Activated T-cell treated with anti-CD3 and anti-CD28 coated beads for 24 hours (primary cell): ENCODE measurements around the gene CAVIN2.

Experiments used
- DNase-seq: peaks from one replicate; pipeline ENCODE4 v3.0.0-alpha.2; 2020; ENCODE audit warnings: low read depth

CAVIN2 gene

DNA sequence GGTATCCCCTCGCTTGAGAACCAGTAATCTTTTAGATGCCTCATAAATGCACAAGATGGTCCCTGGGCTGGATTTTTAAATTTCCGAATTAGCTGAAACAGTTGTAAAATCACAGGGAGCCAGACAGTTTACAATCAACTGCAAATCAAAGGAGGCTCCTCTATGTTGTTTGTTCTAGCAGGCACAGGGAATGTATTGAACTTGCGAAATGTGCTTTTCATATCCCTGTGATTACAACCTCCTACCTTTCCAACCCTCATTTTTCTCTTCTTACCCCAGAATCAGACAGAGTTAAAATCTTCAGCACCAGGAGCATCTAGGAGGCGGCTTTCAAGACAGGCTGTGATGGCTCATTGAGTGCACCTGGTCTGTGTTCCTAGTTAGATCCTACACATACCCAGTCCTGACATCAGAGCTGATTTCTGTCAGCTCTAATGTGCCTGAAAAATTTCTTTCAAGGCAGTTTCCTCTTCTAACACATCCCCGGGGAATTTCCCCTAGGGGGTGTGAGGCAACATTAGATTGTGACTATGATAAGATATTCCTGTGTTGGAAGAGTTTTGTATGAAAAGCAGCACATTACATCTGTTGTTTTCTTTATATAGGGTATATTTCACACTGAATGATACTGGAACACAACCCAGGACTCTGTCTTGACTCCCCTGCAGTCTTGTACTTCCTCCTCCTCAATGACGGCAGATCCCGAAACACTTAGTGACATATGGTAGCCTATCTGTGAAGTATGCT lies 17.9 kb upstream of the CAVIN2 start:
- no peak for DNase-seq

DNA sequence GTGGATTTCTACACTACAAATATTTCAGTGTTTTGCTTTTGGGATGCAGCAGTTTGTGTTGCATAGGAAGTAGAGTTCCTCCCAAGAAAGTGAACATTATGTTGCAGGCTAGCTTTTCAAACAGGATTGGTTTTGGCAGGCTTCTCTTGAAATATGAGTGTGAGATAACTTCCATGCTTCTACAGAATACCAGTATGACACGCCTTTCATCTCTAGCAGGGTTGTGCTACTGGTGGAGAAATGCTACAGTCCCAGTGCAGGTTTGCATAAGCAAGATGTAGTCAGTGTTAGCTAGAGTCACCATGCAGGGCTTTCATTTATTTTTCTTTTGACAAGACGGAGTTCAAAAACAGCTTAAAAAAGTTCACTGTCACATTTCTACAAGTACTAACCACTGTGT lies 17.1 kb upstream of the CAVIN2 start:
- DNase-seq: no peak

DNA sequence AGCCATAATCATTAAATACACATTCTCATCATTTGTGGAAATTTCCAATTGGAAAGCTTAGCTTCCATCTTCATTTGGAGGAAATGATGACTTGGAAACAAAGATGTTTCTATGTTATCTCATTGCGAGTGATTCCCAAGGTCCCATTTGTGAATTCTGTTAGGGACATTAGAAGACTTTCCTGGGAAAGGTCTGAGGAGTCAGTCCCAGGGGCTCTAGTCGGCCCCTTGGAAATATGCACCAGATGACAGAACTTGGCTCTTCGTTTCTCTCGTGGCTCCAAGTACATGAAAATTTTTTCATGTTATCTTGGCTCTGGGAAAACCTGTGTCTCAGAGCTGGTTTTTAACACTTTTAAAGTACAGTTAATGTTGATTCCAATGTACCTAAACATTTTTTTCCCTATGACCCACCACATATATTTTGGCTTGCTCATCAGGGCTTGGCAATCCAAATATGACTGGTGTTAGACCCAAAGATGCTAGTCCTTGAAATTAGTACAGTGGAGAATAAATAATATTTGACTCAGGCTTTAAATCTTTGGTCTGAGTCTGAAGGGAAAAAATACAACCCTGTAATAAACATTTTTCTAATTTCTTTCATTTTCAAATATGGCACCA lies 15.4 kb upstream of the CAVIN2 start:
- DNase-seq: no peak

DNA sequence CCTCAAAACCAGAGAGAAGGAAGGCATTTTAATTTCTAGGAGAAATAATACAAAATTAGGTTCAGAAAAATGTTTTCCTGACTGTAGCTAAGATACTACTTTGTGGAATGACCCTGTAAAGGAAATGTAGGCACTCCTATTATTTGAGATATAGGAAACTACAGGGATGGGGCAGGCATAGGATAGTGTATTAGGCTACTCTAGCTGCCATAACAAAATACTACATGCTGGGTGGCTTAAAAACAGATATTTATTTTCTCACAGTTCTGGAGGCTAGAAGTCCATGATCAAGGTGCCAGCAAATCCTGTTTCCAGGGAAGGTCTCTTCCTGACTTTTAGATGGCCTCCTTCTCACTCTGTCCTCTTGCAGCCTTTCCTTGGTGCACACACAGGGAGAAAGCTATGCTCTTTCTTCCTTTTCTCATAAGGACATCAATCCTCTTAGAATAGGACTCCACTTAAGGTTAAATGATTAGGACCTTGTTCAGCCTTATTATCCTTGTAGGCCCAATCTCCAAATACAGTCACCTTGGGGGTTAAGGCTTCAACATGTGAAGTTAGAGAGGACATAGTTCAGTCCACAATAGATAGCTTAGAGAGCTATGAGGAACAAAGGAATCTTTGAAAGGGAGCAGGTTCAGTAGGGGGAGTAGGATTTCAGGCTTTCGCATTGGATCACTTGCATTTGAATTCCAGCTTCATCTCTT lies 14.0 kb upstream of the CAVIN2 start:
- DNase-seq: no peak

DNA sequence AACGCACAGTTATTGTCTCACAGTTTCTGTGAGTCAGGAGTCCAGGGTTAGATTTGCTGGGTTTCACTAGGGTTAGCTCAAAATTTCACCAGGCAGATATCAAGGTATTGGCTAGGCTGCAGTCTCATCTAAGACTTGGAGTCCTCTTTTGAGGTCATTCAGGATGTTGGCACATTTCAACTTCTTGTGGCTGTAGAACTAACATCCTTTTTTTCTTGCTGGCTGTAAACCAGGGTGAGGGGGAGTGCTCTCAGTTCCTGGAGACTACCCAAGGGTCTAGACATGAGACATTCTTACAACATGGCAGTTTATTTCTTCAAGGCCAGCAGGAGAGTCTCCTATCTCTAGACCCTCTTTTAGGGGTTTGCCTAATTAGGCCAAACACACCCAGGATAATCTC lies 12.8 kb upstream of the CAVIN2 start:
- no peak for DNase-seq

DNA sequence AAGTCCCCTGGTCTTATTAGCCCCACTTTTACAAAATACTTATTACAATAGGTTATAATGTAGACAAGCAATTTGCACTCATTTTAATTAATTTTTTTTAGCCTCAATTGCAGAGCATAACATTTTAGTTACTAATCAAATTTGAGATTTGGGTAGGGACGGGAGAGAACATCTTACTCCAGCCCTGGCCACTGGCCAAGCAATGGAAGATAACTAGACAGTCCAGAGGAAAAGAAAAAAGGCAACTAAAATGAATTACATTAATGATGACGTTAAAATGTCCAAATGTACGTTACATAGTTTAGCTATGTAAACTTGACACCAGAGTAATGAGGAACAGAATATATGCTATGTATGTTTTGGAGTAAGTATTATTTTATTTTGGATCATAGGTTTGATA lies 11.0 kb upstream of the CAVIN2 start:
- DNase-seq: no peak

DNA sequence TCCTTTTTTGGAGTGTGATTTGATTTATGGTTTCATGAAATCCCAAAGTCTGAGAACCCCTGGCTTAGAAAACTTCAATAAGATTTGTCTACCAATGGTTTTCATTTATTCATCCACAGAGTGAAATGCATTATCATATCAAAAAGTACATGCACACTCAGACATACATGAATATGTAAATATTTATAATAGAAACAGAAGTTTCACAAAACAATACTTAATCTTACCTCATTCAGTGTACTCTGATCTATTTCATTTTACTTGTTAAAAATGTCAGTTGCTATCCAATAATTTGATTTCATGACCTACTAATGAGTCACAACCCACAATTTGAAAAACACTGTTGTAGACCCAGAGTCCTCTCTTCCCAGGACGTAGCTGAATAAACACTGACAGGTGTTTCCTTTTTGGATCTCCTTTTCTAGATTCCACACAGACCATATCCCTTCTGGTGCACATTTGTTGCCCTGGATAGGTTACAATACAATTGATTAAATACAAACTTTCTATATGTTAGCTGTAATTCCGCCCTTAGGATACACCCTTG lies 10.4 kb upstream of the CAVIN2 start:
- no peak for DNase-seq

DNA sequence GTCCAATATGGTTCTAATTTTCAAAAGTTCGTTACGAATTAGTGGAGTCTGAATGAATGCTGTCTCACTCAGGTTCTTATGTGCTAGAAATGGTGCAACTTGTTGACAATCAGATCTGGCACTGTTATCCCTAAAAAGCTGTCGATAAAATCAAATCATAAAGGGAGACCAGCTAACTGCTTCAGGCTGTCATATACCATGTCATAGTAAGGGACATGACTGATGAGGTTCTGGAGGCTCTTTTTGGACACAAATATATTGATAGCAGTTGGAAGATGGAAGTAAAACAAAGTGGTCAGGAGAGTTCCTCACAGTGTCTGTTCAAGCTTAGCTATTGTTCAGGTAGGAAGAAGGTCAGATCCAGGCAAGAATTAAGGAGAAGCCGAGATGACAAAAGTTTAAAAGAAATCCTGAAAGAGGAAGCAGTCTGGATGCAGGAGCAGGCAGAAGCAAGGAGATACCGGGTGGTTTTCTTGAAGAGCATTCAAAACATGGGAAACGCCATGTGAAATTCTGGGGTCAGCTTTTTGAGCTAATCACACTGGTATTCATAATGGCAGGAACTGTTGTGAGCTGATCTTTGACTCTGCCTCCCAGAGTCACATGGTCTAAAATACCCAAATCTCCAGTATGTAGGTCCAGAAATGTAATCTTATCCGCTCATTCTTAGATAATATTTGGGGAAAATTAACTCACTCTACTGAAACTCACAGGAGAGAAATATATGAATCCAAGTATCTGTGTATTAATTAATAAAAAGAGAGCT lies 9.4 kb upstream of the CAVIN2 start:
- no peak for DNase-seq

DNA sequence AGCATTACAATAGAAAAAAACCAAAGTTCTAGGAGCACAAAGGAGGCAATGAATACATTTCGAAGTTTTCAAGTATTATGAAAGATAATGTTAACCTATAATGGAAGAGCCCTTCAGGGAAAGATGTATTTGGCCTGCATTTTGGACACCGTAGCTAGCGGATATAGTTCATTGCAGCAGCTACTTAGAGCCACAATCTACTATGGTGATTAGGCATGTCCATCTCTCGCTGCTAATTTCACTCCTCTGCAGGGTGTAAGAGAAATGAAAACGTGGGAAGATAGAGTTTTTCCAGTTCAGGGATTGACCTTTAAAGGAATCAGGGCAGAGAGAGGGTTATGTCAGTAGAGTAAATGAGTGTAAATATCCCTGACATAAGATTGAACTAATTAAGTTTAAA lies 8.5 kb upstream of the CAVIN2 start:
- no peak for DNase-seq

DNA sequence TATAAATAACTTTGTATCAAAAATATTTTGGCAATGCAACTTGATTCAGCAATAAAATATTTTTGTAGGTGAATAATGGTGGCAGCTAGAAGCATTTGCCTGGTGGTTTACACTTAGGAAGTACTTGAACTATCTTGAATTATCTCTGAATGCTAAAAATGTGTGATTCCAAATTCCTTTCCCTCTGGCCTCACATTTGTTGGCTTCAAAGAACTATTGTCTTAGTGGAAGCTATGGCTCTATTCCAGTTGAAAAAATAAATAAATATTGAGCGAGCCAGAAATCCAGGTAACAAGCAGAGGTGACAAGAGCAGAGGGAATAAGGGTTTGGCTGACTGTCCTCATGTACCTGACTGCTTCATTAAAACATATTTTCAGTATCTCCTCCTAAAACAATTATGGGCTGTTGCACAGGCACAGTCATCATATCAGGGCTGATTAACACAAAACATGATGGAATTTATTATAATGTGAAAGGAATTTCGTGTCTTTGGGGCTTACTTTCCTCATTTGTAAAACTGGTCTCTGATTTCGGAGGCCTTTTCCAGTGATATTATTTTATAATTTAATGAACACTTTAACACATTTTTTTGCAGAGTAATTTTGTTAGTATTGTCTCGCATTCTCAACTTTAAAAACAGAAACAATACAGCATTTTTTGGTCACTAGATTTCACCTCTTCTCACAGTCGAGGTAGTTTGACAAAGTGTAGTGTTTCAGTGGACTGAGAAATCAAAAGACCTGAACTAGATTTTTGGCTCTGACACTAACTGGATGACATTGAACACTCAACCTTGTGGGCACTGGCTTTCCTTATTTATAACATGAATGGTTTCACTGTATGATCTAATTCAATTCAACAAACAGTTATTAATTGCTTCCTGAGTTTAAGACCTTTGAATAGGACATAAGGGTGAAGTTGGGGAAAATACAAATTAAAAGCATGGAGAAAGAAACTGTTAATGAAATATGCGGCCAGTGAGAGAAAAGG lies 7.8 kb upstream of the CAVIN2 start:
- DNase-seq: no peak

DNA sequence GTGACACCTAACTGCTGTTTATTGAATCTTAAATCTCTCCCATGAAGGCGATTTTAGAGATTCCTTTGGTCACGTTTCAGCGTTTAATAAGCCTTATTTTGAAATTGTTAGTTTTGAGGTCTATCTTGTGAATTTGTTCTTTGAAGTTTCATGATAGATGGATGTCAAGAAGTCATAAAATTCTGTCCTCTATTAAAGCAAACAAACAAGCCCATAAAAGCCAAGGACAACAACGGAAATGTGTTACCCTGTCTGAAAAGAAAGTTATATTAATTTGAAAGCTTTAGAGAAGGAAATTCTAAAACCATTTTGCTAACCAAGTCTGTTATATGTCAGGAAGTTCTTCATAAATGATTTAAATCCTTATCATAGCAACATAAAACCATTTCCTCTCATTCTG lies 7.0 kb upstream of the CAVIN2 start:
- DNase-seq: no peak

DNA sequence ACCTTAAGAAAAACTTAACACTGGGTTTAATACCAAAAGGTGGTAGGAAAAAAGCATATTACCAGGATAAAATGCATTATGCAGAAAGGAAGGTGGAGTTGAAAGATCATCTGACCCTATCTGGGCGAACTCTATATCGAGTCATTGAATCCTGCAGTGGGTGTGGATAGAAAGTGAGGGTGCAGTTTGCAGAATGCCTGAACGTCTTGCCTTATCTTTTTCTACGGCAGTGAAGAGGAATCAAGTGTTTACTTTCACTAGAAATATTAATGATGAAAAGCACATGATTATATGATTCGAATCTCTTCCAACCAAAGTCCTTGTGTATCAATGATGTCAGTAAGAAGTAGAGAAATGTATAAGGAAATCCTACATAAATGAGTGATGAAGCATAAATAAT lies 4.3 kb upstream of the CAVIN2 start:
- no peak for DNase-seq

DNA sequence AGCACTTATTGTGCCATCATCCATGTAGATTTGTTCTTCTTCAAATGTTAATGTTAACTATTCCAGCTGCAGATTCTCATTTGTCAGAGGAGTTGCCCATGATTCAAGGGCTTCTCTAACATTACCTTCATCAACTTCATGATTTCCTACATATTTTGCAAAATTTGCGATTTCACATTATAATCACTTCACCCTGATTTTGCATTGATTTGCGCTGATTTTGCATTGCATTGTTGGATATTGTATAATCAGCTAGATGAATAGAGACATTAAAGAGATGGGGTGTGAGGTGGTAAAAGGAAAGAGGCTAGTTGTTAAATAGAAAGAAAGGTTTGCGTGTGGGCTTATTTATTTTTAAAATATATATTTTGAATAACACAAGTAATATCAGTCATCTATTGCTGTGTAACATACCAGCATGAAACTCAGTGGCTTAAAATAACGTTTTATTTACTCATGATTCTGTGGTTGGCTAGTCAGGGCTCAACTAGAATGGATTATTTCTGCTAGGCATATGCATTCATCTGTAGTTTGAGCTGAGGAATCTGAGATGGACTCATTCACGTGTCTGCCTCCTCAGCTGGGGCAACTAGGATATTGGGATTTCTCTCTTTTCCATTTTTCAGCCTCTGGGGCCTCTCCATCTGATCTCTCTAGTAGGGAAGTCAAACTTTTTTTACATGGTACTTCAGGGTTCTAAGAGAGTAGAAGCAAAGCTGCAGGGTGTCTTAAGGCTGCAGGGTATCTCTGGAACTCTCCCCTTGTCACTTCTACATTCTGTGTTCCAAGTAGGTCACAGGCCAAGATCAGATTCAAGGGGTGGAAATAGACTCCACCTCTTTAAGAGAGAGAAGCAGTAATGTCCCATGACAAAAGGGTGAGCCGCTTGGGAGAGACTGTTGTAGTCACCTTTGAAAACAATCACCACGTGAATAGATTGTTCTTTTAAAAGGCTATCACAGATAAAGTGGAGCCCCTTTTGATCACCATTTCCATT lies 2.2 kb upstream of the CAVIN2 start:
- DNase-seq: no peak

DNA sequence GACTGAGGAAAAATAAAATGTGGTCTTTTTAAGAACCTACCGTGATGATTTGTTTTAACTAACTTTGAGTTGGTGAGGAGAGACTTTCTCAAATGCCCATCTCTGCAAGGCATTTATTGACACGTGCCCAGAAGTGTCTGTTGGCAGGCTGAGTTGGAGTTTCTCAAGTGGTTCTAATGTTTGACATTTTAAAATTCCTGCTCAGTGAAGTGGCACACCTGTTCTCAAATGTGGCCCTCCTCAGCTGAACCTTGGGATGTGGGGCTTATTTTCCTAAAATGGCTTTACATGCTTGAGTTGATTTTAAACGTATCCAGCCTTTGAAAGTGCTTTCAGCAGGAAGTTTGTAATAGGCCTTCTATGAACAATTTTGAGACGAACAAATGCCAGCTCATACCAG lies 876 bp upstream of the CAVIN2 start:
- no peak for DNase-seq

DNA sequence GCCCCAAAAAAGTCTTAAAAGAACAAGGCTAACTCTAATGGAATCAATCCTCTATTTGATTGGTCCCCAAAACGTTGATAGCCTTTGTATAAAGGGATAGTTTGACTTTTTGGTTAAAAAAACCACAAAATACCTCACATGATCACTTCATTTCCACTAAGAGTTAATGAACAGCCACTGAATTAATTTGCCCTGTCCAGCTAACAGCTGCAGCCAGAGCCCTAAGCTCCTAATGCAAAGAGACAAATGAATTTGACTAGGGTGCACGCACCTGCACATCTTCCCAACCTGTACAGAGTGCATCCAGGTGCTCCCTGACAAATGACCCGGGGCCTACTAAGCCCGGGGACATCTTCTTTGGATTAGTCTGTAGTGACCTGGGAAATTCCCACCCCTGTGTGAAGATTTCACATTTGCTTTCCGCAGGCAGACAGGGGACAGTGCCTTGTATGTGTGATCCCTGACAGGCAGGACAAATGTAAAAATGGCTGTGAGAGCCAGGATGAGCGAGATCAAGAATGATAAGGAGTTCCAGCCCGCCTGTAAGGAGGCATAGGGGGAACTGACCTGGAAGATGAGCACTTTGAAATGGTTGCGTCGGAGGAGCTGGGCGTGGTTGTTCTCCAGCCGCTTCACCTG lies 893 bp downstream of the CAVIN2 start:
- no peak for DNase-seq

DNA sequence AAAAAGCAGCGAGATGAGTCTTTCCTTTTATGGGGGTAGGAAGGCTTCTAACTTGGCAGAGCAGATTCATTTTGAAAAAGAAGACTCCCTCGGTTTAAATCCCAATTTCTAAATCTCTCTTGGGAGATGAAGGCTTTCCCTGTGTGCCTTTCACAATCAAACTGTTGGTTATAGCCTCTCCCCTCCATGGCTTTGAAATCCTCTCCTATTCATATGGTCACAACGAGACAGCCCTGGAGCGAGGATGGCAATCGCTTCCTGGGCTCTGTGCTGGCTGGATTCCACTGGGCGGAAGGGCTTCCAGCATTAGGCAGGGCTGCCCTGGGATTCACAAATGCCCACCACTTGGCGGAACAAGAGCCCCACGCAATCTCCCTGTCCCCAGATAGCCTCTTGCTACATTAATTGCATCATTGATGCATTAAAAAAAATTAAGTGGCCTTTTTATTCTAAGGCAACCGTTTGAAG lies 1.6 kb downstream of the CAVIN2 start:
- DNase-seq: no peak

DNA sequence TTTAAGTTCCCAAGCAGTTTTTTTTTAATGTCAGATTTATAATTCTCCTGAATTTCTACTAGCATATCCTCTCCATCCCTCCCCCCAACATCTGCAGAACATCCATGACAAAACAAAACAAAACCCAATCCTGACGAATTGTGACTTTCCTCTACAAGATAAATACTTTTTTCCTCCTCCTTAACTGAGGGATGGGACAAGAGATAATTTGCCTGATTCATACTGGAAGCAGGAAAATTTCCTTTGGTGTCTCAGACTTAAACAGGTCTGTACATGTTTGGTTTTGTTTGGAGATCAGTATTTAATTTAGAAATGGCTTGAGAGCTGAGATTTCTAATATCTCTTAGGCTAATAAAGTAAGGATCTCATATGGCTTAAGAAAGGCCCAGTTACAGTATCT lies 2.2 kb downstream of the CAVIN2 start:
- DNase-seq: no peak

DNA sequence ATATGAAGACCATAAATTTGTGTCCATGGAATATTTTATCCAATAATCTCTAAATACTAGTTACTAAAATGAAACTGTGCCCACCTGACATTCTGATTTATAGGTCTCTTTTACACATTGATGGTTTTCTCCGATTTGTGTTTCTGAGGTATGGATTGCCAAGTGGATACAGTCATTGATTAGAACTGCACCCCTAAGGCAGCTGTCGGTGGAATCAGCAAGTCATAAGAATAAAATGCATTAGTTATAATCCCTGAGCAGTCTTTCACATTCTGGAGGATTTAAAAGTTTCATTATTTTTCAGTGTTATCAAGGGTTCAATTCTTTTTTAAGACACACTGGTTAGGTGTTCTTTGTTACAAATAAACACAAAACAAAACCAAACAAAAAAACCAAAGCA lies 6.0 kb downstream of the CAVIN2 start:
- DNase-seq: no peak
